ENCODE results near the gene CBX4. TPM values are rescaled to one million over a fixed set of nuclear protein-coding genes. Genes with fewer than 3 reads are reported as not detected.

The CBX4 gene
- total RNA-seq, 1 donor from 2014 or later: 16.9 TPM

GRCh38 chr17:79864147-79864546, 24.9 kb upstream of the CBX4 start:
- Histone ChIP-seq H2AFZ (ENCODE audit: low read depth, low read length) (no peak overlapping the region), H3K9me3 (ENCODE audit: insufficient read depth, low read depth, low read length) (no peaks in the 10 kb centered on the region), H3K27me3 (ENCODE audit: insufficient read depth, low read length) (peaks cover 10% of the 10 kb centered on the region), H3K27ac (ENCODE audit: low read depth, low read length) (no peak overlapping the region), H3K4me2 (ENCODE audit: low read length) (no peak overlapping the region), H3K4me3 (ENCODE audit: insufficient read depth, low read depth, low read length) (no peak overlapping the region), H4K20me1 (ENCODE audit: insufficient read depth, low read length) (no peaks in the 10 kb centered on the region), H3K36me3 (ENCODE audit: insufficient read depth, low read length) (no peaks in the 10 kb centered on the region), H3K4me1 (ENCODE audit: insufficient read depth, low read length) (no peaks in the 10 kb centered on the region), H3K9ac (ENCODE audit: low read length) (no peak overlapping the region), H3K79me2 (ENCODE audit: insufficient read depth, low read length) (no peaks in the 10 kb centered on the region)
- Mint-ChIP-seq H3K27me3 (ENCODE audit: low read depth, unreplicated experiment) (peaks cover 28% of the 10 kb centered on the region), H3K9me3 (ENCODE audit: unreplicated experiment) (peaks cover 2% of the 10 kb centered on the region), H3K4me3 (ENCODE audit: unreplicated experiment) (no peak overlapping the region), H3K4me1 (ENCODE audit: low read depth, unreplicated experiment) (no peaks in the 10 kb centered on the region), H3K36me3 (ENCODE audit: low read depth, unreplicated experiment) (no peaks in the 10 kb centered on the region), H3K27ac (ENCODE audit: unreplicated experiment) (no peak overlapping the region)
- TF ChIP-seq, protein P1, sequence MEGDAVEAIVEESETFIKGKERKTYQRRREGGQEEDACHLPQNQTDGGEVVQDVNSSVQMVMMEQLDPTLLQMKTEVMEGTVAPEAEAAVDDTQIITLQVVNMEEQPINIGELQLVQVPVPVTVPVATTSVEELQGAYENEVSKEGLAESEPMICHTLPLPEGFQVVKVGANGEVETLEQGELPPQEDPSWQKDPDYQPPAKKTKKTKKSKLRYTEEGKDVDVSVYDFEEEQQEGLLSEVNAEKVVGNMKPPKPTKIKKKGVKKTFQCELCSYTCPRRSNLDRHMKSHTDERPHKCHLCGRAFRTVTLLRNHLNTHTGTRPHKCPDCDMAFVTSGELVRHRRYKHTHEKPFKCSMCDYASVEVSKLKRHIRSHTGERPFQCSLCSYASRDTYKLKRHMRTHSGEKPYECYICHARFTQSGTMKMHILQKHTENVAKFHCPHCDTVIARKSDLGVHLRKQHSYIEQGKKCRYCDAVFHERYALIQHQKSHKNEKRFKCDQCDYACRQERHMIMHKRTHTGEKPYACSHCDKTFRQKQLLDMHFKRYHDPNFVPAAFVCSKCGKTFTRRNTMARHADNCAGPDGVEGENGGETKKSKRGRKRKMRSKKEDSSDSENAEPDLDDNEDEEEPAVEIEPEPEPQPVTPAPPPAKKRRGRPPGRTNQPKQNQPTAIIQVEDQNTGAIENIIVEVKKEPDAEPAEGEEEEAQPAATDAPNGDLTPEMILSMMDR (IDR thresholded peaks at IDR 0.05; ENCODE audit: insufficient read depth, low read depth, low read length): no peak
- TF ChIP-seq EZH2 (IDR thresholded peaks at IDR 0.05; ENCODE audit: insufficient read depth, low read length): no peak
- DNase-seq (ENCODE audit: low read depth): no peak
- no peak for FAIRE-seq

GRCh38 chr17:79862771-79863440, 23.7 kb upstream of the CBX4 start:
- no peak overlapping the region for H2AFZ ChIP-seq (ENCODE audit: low read depth, low read length)
- H3K27ac ChIP-seq (ENCODE audit: low read depth, low read length): no peak overlapping the region
- DNase-seq (ENCODE audit: low read depth): no peak
- H3K9me3 ChIP-seq (ENCODE audit: insufficient read depth, low read depth, low read length): no peaks in the 10 kb centered on the region
- H3K4me1 ChIP-seq (ENCODE audit: insufficient read depth, low read length): no peaks in the 10 kb centered on the region
- H3K9ac ChIP-seq (ENCODE audit: low read length): no peak overlapping the region
- H3K27me3 Mint-ChIP-seq (ENCODE audit: low read depth, unreplicated experiment): peaks cover 30% of the 10 kb centered on the region
- H3K4me3 ChIP-seq (ENCODE audit: insufficient read depth, low read depth, low read length): no peak overlapping the region
- H3K27ac Mint-ChIP-seq (ENCODE audit: unreplicated experiment): no peak overlapping the region
- no peaks in the 10 kb centered on the region for H4K20me1 ChIP-seq (ENCODE audit: insufficient read depth, low read length)
- no peaks in the 10 kb centered on the region for H3K79me2 ChIP-seq (ENCODE audit: insufficient read depth, low read length)
- H3K4me3 Mint-ChIP-seq (ENCODE audit: unreplicated experiment): no peak overlapping the region
- H3K36me3 Mint-ChIP-seq (ENCODE audit: low read depth, unreplicated experiment): no peaks in the 10 kb centered on the region
- peaks cover 2% of the 10 kb centered on the region for H3K9me3 Mint-ChIP-seq (ENCODE audit: unreplicated experiment)
- H3K27me3 ChIP-seq (ENCODE audit: insufficient read depth, low read length): peaks cover 10% of the 10 kb centered on the region
- no peaks in the 10 kb centered on the region for H3K36me3 ChIP-seq (ENCODE audit: insufficient read depth, low read length)
- TF ChIP-seq EZH2 (IDR thresholded peaks at IDR 0.05; ENCODE audit: insufficient read depth, low read length): no peak
- TF ChIP-seq, protein P1 (IDR thresholded peaks at IDR 0.05; ENCODE audit: insufficient read depth, low read depth, low read length): no peak
- no peak overlapping the region for H3K4me2 ChIP-seq (ENCODE audit: low read length)
- H3K4me1 Mint-ChIP-seq (ENCODE audit: low read depth, unreplicated experiment): no peaks in the 10 kb centered on the region
- FAIRE-seq: no peak

DNA sequence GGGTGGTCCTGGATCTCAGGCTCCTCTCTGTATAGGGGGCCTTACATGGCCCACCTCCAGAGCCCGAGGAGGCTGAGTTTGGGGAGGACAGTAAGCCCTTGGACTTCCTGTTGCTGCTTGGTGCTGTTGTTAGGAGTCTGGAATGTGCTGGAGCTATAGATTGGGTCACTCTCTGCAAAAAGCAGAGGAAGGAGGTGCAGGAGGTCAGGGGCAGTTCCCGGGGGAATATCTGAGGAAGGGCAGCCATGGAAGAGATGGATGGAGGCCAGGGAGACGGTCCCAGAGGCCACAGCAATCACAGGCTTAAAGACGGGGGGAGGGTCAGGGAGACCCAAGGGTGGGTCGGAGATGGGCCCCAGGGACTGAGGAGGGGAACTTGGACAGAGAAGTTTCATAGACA, 23.0 kb upstream of the CBX4 start:
- Histone ChIP-seq H3K4me3 (ENCODE audit: insufficient read depth, low read depth, low read length) (no peak overlapping the region), H3K27ac (ENCODE audit: low read depth, low read length) (no peak overlapping the region), H2AFZ (ENCODE audit: low read depth, low read length) (no peak overlapping the region), H3K4me1 (ENCODE audit: insufficient read depth, low read length) (no peaks in the 10 kb centered on the region), H4K20me1 (ENCODE audit: insufficient read depth, low read length) (no peaks in the 10 kb centered on the region), H3K9ac (ENCODE audit: low read length) (no peak overlapping the region), H3K79me2 (ENCODE audit: insufficient read depth, low read length) (no peaks in the 10 kb centered on the region), H3K27me3 (ENCODE audit: insufficient read depth, low read length) (peaks cover 10% of the 10 kb centered on the region), H3K36me3 (ENCODE audit: insufficient read depth, low read length) (no peaks in the 10 kb centered on the region), H3K4me2 (ENCODE audit: low read length) (no peak overlapping the region), H3K9me3 (ENCODE audit: insufficient read depth, low read depth, low read length) (no peaks in the 10 kb centered on the region)
- FAIRE-seq: no peak
- no peaks in the 10 kb centered on the region for H3K4me1 Mint-ChIP-seq (ENCODE audit: low read depth, unreplicated experiment)
- H3K4me3 Mint-ChIP-seq (ENCODE audit: unreplicated experiment): no peak overlapping the region
- no peak overlapping the region for H3K27ac Mint-ChIP-seq (ENCODE audit: unreplicated experiment)
- no peak for DNase-seq (ENCODE audit: low read depth)
- no peaks in the 10 kb centered on the region for H3K36me3 Mint-ChIP-seq (ENCODE audit: low read depth, unreplicated experiment)
- H3K9me3 Mint-ChIP-seq (ENCODE audit: unreplicated experiment): peaks cover 2% of the 10 kb centered on the region
- peaks cover 37% of the 10 kb centered on the region for H3K27me3 Mint-ChIP-seq (ENCODE audit: low read depth, unreplicated experiment)
- TF ChIP-seq, protein P1 (IDR thresholded peaks at IDR 0.05; ENCODE audit: insufficient read depth, low read depth, low read length): no peak
- no peak for TF ChIP-seq EZH2 (IDR thresholded peaks at IDR 0.05; ENCODE audit: insufficient read depth, low read length)
